Measurements from ENCODE around the gene SLC25A20.
"Not testable (repeated sequence)": the region's sequence is repeated elsewhere in the genome, so short reads cannot be mapped to it uniquely, and the experiment has no call there.

The SLC25A20 gene

GRCh38 chr3:48832684-48833083 is 66.0 kb downstream of the SLC25A20 start:
- in situ Hi-C loops (cut with MboI; ENCODE audit: low sequenced_read_pairs, unreplicated experiment): no loop called here
- DNase-seq (ENCODE audit: low spot score): no peak
- no peak for TF ChIP-seq CTCF (IDR thresholded peaks at IDR 0.05; ENCODE audit: borderline replicate concordance, control extremely low read depth, extremely low read depth, insufficient read depth, missing control alignments)

- TF ChIP-seq CTCF (IDR thresholded peaks at IDR 0.05; ENCODE audit: borderline replicate concordance, control extremely low read depth, extremely low read depth, insufficient read depth, missing control alignments): no peak
- in situ Hi-C loops (cut with MboI; ENCODE audit: low sequenced_read_pairs, unreplicated experiment): no loop called here
- no peak for DNase-seq (ENCODE audit: low spot score)
These were observed 68.0 kb downstream of the SLC25A20 start for GRCh38 chr3:48830715-48831114.

- in situ Hi-C loops (cut with MboI; ENCODE audit: low sequenced_read_pairs, unreplicated experiment): not testable (repeated sequence)
These were observed 69.2 kb downstream of the SLC25A20 start for GRCh38 chr3:48829525-48829924.

GRCh38 chr3:48827874-48828273 is 70.8 kb downstream of the SLC25A20 start:
- DNase-seq (ENCODE audit: low spot score): not testable (repeated sequence)

More at GRCh38 chr3:48829525-48829924, 69.2 kb downstream of the SLC25A20 start:
- DNase-seq (ENCODE audit: low spot score): not testable (repeated sequence)

GRCh38 chr3:48826451-48826850 is 72.2 kb downstream of the SLC25A20 start:
- DNase-seq (ENCODE audit: low spot score): no peak
- TF ChIP-seq CTCF (IDR thresholded peaks at IDR 0.05; ENCODE audit: borderline replicate concordance, control extremely low read depth, extremely low read depth, insufficient read depth, missing control alignments): no peak
- in situ Hi-C loops (cut with MboI; ENCODE audit: low sequenced_read_pairs, unreplicated experiment): no loop called here

More at GRCh38 chr3:48827874-48828273, 70.8 kb downstream of the SLC25A20 start:
- in situ Hi-C loops (cut with MboI; ENCODE audit: low sequenced_read_pairs, unreplicated experiment): not testable (repeated sequence)

GRCh38 chr3:48820612-48821324 is 77.9 kb downstream of the SLC25A20 start:
- in situ Hi-C loops (cut with MboI; ENCODE audit: low sequenced_read_pairs, unreplicated experiment): no loop called here
- no peak for TF ChIP-seq CTCF (IDR thresholded peaks at IDR 0.05; ENCODE audit: borderline replicate concordance, control extremely low read depth, extremely low read depth, insufficient read depth, missing control alignments)
- DNase-seq (ENCODE audit: low spot score): no peak

GRCh38 chr3:48819234-48820221 is 79.2 kb downstream of the SLC25A20 start:
- in situ Hi-C loops (cut with MboI; ENCODE audit: low sequenced_read_pairs, unreplicated experiment): no loop called here

More at GRCh38 chr3:48819234-48820221, 79.2 kb downstream of the SLC25A20 start:
- TF ChIP-seq CTCF (IDR thresholded peaks at IDR 0.05; ENCODE audit: borderline replicate concordance, control extremely low read depth, extremely low read depth, insufficient read depth, missing control alignments): no peak
- no peak for DNase-seq (ENCODE audit: low spot score)
